Measurements from ENCODE around the gene ZFP36L1. TPM values are rescaled to one million over a fixed set of nuclear protein-coding genes. Genes with fewer than 3 reads are reported as not detected.
A peak's percentile ranks its signal among the peaks of the same experiment; 100 is the strongest.

Gene ZFP36L1
- total RNA-seq, 1 experiment from 2014 or later: 304 TPM

DNA sequence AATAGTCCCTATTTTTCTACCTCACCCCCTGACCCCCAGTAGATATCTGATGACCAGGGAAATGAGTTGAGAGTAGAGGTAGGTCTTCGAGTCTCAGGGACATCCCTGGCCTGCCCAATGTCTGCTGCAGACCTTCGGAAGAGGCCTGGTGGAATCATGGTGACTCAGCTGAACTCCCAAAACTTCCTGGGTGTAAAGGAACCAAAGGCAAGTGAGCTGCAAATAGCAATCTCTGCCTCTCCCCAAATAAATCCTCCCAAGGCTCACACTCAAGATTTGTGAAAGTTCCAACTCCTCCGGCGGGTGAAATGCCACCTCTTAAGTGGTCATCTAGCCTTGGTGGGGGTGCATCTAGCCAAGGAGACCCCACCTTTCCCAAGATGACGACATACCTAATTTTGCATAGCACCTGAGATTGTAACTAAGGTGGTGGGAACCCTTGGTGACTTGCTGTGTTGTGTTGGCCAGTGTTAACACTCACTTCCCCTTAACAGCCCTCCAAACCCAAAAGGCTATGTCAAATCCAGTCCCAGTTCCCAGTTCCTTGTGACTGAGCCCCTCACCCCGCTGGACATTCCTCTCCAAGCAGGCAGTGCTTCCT is 6.3 kb downstream of the ZFP36L1 start:
- ChIA-PET POLR2A (interaction anchor here (0.6 to 7.1 kb wide), 12 partner anchors 9 to 842 kb away, joined by 3 to 120 read pairs (median 4); no protein-coding TSS in a partner anchor), CTCF (interaction anchor here (1.1 to 2.7 kb wide), 2 partner anchors 8 to 537 kb away, joined by 4 to 13 read pairs; no protein-coding TSS in a partner anchor), RAD21 (ENCODE audit: low non-redundant PET in 1 of 2, low total read pairs in 2 of 2, uncharacterized antibody in 2 of 2, unreplicated experiment in 2 of 2) (interaction anchor here (0.6 to 3.7 kb wide), 4 partner anchors 28 to 549 kb away, joined by 3 to 14 read pairs (median 7); no protein-coding TSS in a partner anchor)
- peaks cover 22 to 37% of the 10 kb centered on the region in 2 experiments for H3K36me3 ChIP-seq (ENCODE audit: control insufficient read depth in 1 of 2, insufficient read depth in 2 of 2, low read length in 2 of 2)
- H3K79me2 ChIP-seq (ENCODE audit: insufficient read depth, low read length): peaks cover 44% of the 10 kb centered on the region
- H3K27ac ChIP-seq (ENCODE audit: low read depth, low read length): peak overlapping the region; percentile 99
- intact Hi-C loops (cut with micrococcal nuclease): loop anchor here (2.0 to 10.0 kb wide), 4 partner anchors 98 to 844 kb away; no protein-coding TSS in a partner anchor
- peak overlapping the region; percentile 51 for H3K9ac ChIP-seq (ENCODE audit: low read length)
- no peak overlapping the region for H3K4me3 ChIP-seq (replicated peaks in 1 of 2; ENCODE audit: low read depth in 1 of 2, low read length in 2 of 2)
- no peaks in the 10 kb centered on the region for H3K9me3 ChIP-seq (ENCODE audit: control insufficient read depth in 1 of 2, insufficient read depth in 1 of 2, low read depth in 1 of 2, low read length in 2 of 2)
- ATAC-seq (peak; percentile 30), DNase-seq (ENCODE audit: low read depth, low spot score) (no peak)
- H3K9me2 ChIP-seq (ENCODE audit: insufficient read depth): no peaks in the 10 kb centered on the region
- TF ChIP-seq YY1 (IDR thresholded peaks at IDR 0.05; ENCODE audit: extremely low read depth, insufficient replicate concordance, low read depth, low read length) (peak; percentile 9), CEBPB (IDR thresholded peaks at IDR 0.05; ENCODE audit: low read depth) (no peak)
- H4K20me1 ChIP-seq (ENCODE audit: insufficient read depth): peaks cover 9% of the 10 kb centered on the region; the same call in 1 of the 2 replicates
- peak overlapping the region; percentile 71 for H3K4me2 ChIP-seq (ENCODE audit: low read length)
- no TSS peak for BruUV-seq (replicated peaks)
- H2AFZ ChIP-seq (ENCODE audit: low read depth, low read length, poor library complexity, severe bottlenecking): no peak overlapping the region
- H3K27me3 ChIP-seq (ENCODE audit: insufficient read depth, low read length): no peaks in the 10 kb centered on the region
- H3K4me1 ChIP-seq (ENCODE audit: control insufficient read depth in 1 of 2, insufficient read depth in 2 of 2, low read length in 2 of 2): peaks cover 76 to 99% of the 10 kb centered on the region in 2 experiments

DNA sequence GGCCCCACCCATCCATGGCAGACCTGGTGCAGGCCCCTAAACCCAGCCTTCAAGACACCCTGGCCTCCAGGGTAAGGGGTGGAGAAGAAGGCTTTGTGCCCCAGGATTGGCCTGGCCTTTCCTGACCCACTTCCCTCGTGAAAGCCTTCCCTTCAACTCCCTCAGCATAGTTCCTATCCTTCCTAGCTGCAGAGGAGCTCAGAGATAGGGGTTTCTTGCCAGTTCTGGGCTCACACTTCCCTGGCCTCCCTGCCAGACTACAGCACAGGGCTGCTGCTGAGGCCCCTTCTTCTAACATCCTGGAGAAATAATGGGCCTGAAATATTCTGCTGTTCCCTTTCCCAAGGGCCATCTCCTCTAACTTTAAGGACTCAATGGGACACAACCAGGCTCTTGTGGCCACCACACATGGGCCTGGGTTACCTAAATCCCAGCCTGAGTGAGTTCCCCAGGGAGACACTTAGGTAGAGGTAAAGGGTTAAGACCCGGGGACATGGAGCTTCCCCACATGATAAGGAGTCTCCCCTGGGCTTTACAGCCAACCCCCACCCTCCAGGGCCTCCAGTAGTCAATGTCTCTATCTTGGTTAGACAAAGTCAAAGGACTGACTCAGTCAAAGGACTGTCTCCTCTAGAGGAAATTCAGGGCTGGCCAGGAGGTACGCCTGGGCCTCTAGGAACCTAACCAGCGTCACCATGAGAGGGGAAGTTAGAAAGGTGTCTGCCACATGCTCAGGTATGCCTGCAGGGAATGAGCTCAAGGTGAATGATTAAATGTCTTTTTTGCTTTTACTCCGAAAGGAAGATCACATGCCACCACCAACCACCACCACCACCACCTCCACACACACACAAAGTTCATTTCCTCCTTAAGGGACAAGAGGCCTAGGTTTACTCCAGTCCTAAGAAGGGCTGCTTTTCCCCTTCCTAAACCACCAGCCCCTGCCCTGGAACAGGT is 7.1 kb downstream of the ZFP36L1 start:
- Histone ChIP-seq H3K27me3 (ENCODE audit: insufficient read depth, low read length) (no peaks in the 10 kb centered on the region), H2AFZ (ENCODE audit: low read depth, low read length, poor library complexity, severe bottlenecking) (no peak overlapping the region), H3K4me1 (ENCODE audit: control insufficient read depth in 1 of 2, insufficient read depth in 2 of 2, low read length in 2 of 2) (peaks cover 84 to 99% of the 10 kb centered on the region in 2 experiments), H3K27ac (ENCODE audit: low read depth, low read length) (peak overlapping the region; percentile 99), H4K20me1 (ENCODE audit: insufficient read depth) (peaks cover 8% of the 10 kb centered on the region; the same call in 1 of the 2 replicates), H3K9ac (ENCODE audit: low read length) (peak overlapping the region; percentile 51), H3K79me2 (ENCODE audit: insufficient read depth, low read length) (peaks cover 37% of the 10 kb centered on the region), H3K36me3 (ENCODE audit: control insufficient read depth in 1 of 2, insufficient read depth in 2 of 2, low read length in 2 of 2) (peaks cover 14 to 29% of the 10 kb centered on the region in 2 experiments), H3K9me2 (ENCODE audit: insufficient read depth) (no peaks in the 10 kb centered on the region), H3K4me3 (replicated peaks in 1 of 2; ENCODE audit: low read depth in 1 of 2, low read length in 2 of 2) (no peak overlapping the region), H3K4me2 (ENCODE audit: low read length) (peak overlapping the region; percentile 71), H3K9me3 (ENCODE audit: control insufficient read depth in 1 of 2, insufficient read depth in 1 of 2, low read depth in 1 of 2, low read length in 2 of 2) (no peaks in the 10 kb centered on the region)
- no TSS peak for BruUV-seq (replicated peaks)
- ATAC-seq (peak; percentile 18), DNase-seq (ENCODE audit: low read depth, low spot score) (no peak)
- intact Hi-C loops (cut with micrococcal nuclease): loop anchor here (2.0 to 10.0 kb wide), 5 partner anchors 97 to 843 kb away; no protein-coding TSS in a partner anchor
- ChIA-PET CTCF (interaction anchor here (0.8 to 2.7 kb wide), 5 partner anchors 8 to 852 kb away, joined by 3 to 13 read pairs (median 4); no protein-coding TSS in a partner anchor), RAD21 (ENCODE audit: low non-redundant PET in 1 of 2, low total read pairs in 2 of 2, uncharacterized antibody in 2 of 2, unreplicated experiment in 2 of 2) (interaction anchor here (0.6 to 3.7 kb wide), 5 partner anchors 29 to 548 kb away, joined by 3 to 14 read pairs (median 5); no protein-coding TSS in a partner anchor), POLR2A (interaction anchor here (0.8 to 5.7 kb wide), 17 partner anchors 7 to 841 kb away, joined by 3 to 45 read pairs (median 4); partner anchors contain the start of gene ZFP36L1)
- TF ChIP-seq ZFX (IDR thresholded peaks at IDR 0.05) (peak; percentile 35), SRF (IDR thresholded peaks at IDR 0.05; ENCODE audit: low read depth) (no peak)
